HepG2 (cell line): ENCODE data around the gene ANTKMT. TPM values are rescaled to one million over a fixed set of nuclear protein-coding genes. Genes with fewer than 3 reads are reported as not detected.

Experiments used
- ATAC-seq: fragments of 200-7000 bp; cut with Tn5 transposase; 3 replicates; pipeline ENCODE4 v1.9.1; 2020; ENCODE audit warnings: mild to moderate bottlenecking, moderate library complexity
- BruUV-seq: library from RNA; stranded (reverse); fragments of 400-500 nt; replicated peaks from 2 replicates; lab custom pipeline; 2021; lab: Mats Ljungman, UMichigan
- CTCF ChIA-PET: fragments of 300-600 bp; formaldehyde crosslinking; extraction: SDS; loops from one replicate; lab custom pipeline; 2021; ENCODE audit warnings: low total read pairs, inconsistent platforms, low intra/inter-chr PET ratio; lab: Yijun Ruan, JAX
- POLR2A ChIA-PET: fragments of 350-600 bp; sonication (Branson Sonifier 250); formaldehyde crosslinking; loops from one replicate; lab custom pipeline; 2020; ENCODE audit warnings: antibody characterized with exemption, inconsistent platforms; lab: Yijun Ruan, JAX
- DNase-seq: peaks from one replicate; pipeline ENCODE4 v3.0.0-alpha.2; 2015; ENCODE audit warnings: low spot score
- FAIRE-seq: peaks from 3 replicates; lab custom pipeline; 2011; peaks lifted over from hg19 to GRCh38; lab: Jason Lieb, UNC
- H2AFZ ChIP-seq: one replicate; pipeline ENCODE4 v1.6.1; 2011; ENCODE audit warnings: low read length, inconsistent platforms
- H3K27ac ChIP-seq: fragments of 300-600 bp; 3 replicates; pipeline ENCODE4 v1.8.0; 2011; ENCODE audit warnings: mixed run types, mild to moderate bottlenecking, mixed read lengths, low read length, inconsistent platforms; ENCODE audit not compliant: insufficient read depth; ENCODE audit errors: extremely low read length
- H3K27me3 ChIP-seq, 2 experiments: fragments of 200-600 bp in 1 of 2; 2 replicates in 1 of 2; 3 replicates in 1 of 2; pipeline versions ENCODE4 v1.6.0 to v1.8.0; 2011; ENCODE audit warnings: low read length in 2 of 2, mild to moderate bottlenecking in 2 of 2, moderate library complexity in 2 of 2, inconsistent platforms in 1 of 2; ENCODE audit not compliant: insufficient read depth in 2 of 2, control insufficient read depth in 1 of 2
- H3K36me3 ChIP-seq, 2 experiments: fragments of 200-600 bp in 1 of 2; replicated peaks in 1 of 2; 2 replicates in 1 of 2; 3 replicates in 1 of 2; pipeline versions ENCODE4 v1.5.1 to v1.8.0; 2011; ENCODE audit warnings: low read length in 2 of 2, inconsistent platforms in 1 of 2; ENCODE audit not compliant: insufficient read depth in 2 of 2, control insufficient read depth in 1 of 2
- H3K4me1 ChIP-seq: 2 replicates; pipeline ENCODE4 v1.5.1; 2012; ENCODE audit warnings: low read length, inconsistent platforms; ENCODE audit not compliant: insufficient read depth
- H3K4me2 ChIP-seq: 2 replicates; pipeline ENCODE4 v1.6.0; 2011; ENCODE audit warnings: low read depth, low read length, inconsistent platforms
- H3K4me3 ChIP-seq, 3 experiments: fragments of 200-600 bp in 1 of 3; sonication (generic), shearing (Covaris generic) in 1 of 3; replicated peaks in 1 of 3; 2 replicates each; pipeline ENCODE4 v1.5.1; 2011 to 2016; ENCODE audit warnings: low read length in 3 of 3, inconsistent platforms in 2 of 3, low read depth in 2 of 3, mild to moderate bottlenecking in 2 of 3, control low read depth in 1 of 3, mixed read lengths in 1 of 3; ENCODE audit not compliant: insufficient read depth in 1 of 3
- H3K79me2 ChIP-seq: one replicate; pipeline ENCODE4 v1.6.1; 2011; ENCODE audit warnings: low read length, inconsistent platforms; ENCODE audit not compliant: insufficient read depth
- H3K9ac ChIP-seq: 2 replicates; pipeline ENCODE4 v1.6.0; 2011; ENCODE audit warnings: mild to moderate bottlenecking, low read depth, low read length, inconsistent platforms; ENCODE audit not compliant: insufficient read depth
- H3K9me3 ChIP-seq: 2 replicates; pipeline ENCODE4 v1.5.1; 2012; ENCODE audit warnings: mild to moderate bottlenecking, low read length
- H4K20me1 ChIP-seq: 2 replicates; pipeline ENCODE4 v1.6.0; 2011; ENCODE audit warnings: inconsistent platforms, mild to moderate bottlenecking, low read length, moderate library complexity; ENCODE audit not compliant: insufficient read depth
- BORCS8-MEF2B ChIP-seq: sonication (generic); formaldehyde crosslinking; IDR thresholded peaks from 2 replicates; pipeline ENCODE4 v1.8.0; 2022; ENCODE audit warnings: mild to moderate bottlenecking, missing genetic modification reagents
- CC2D1A ChIP-seq: sonication (generic); formaldehyde crosslinking; IDR thresholded peaks from 2 replicates; pipeline ENCODE4 v1.8.1; 2023; ENCODE audit warnings: mild to moderate bottlenecking, missing genetic modification reagents
- DR1 ChIP-seq: sonication (generic); formaldehyde crosslinking; IDR thresholded peaks from 2 replicates; pipeline ENCODE4 v1.8.0; 2021; ENCODE audit warnings: mild to moderate bottlenecking, missing genetic modification reagents, inconsistent platforms
- EED ChIP-seq: sonication (generic); formaldehyde crosslinking; IDR thresholded peaks from 2 replicates; pipeline ENCODE4 v1.5.0; 2020; ENCODE audit warnings: mild to moderate bottlenecking, missing genetic modification reagents
- MEF2D ChIP-seq: sonication (generic); formaldehyde crosslinking; IDR thresholded peaks from 2 replicates; pipeline ENCODE4 v1.5.1; 2020; ENCODE audit warnings: mild to moderate bottlenecking, missing genetic modification reagents
- MIER2 ChIP-seq: IDR thresholded peaks from 2 replicates; pipeline ENCODE4 v1.6.1; 2016; ENCODE audit warnings: missing biosample characterization, missing genetic modification reagents
- MYC ChIP-seq: sonication (generic); formaldehyde crosslinking; IDR thresholded peaks from 2 replicates; pipeline ENCODE4 v1.9.0; 2021; ENCODE audit warnings: missing genetic modification reagents, borderline replicate concordance
- PRMT3 ChIP-seq: sonication (generic); formaldehyde crosslinking; IDR thresholded peaks from 2 replicates; pipeline ENCODE4 v1.8.1; 2022; ENCODE audit warnings: low read depth, mild to moderate bottlenecking, moderate library complexity, missing genetic modification reagents, borderline replicate concordance
- TRIM24 ChIP-seq: sonication (generic); formaldehyde crosslinking; IDR thresholded peaks from 2 replicates; pipeline ENCODE4 v1.8.0; 2022; ENCODE audit warnings: mild to moderate bottlenecking, missing genetic modification reagents
- TSC22D2 ChIP-seq: sonication (generic); formaldehyde crosslinking; IDR thresholded peaks from 2 replicates; pipeline ENCODE4 v1.5.1; 2020; ENCODE audit warnings: missing genetic modification reagents, mild to moderate bottlenecking, borderline replicate concordance
- ZBTB7B ChIP-seq: sonication (generic); formaldehyde crosslinking; IDR thresholded peaks from 2 replicates; pipeline ENCODE4 v1.4.0; 2020; ENCODE audit warnings: missing genetic modification reagents
- ZNF263 ChIP-seq: sonication (generic); formaldehyde crosslinking; IDR thresholded peaks from 2 replicates; pipeline ENCODE4 v1.4.0; 2020; ENCODE audit warnings: missing genetic modification reagents
- ZNF264 ChIP-seq: sonication (generic); formaldehyde crosslinking; IDR thresholded peaks from 2 replicates; pipeline ENCODE4 v1.4.0; 2020; ENCODE audit warnings: missing genetic modification reagents
- ZNF512B ChIP-seq: sonication (generic); formaldehyde crosslinking; IDR thresholded peaks from 2 replicates; pipeline ENCODE4 v1.5.1; 2020; ENCODE audit warnings: missing genetic modification reagents, mild to moderate bottlenecking, borderline replicate concordance
- ZNF550 ChIP-seq: sonication (generic); formaldehyde crosslinking; IDR thresholded peaks from 2 replicates; pipeline ENCODE4 v1.4.0; 2020; ENCODE audit warnings: mild to moderate bottlenecking, missing genetic modification reagents, borderline replicate concordance
- ZNF563 ChIP-seq: sonication (generic); formaldehyde crosslinking; IDR thresholded peaks from 2 replicates; pipeline ENCODE4 v1.8.0; 2022; ENCODE audit warnings: mild to moderate bottlenecking, moderate library complexity, missing genetic modification reagents
- ZNF569 ChIP-seq: sonication (generic); formaldehyde crosslinking; IDR thresholded peaks from 2 replicates; pipeline ENCODE4 v1.5.0; 2020; ENCODE audit warnings: mild to moderate bottlenecking, missing genetic modification reagents, moderate library complexity, borderline replicate concordance
- WGBS: methylation state at CpG from one replicate; pipeline ENCODE4 v1.1.6; 2017; ENCODE audit warnings: low lambda C conversion rate; 5-methylcytosine and 5-hydroxymethylcytosine counted together
- in situ Hi-C: cut with HindIII; loops from 2 replicates; pipeline ENCODE4 v1.10.0; 2017; ENCODE audit warnings: low pct_unique_long_range_greater_than_20kb; ENCODE audit not compliant: extremely low pct_ligation_motif_present
- intact Hi-C: fragments of 100-400 bp; cut with micrococcal nuclease; formaldehyde crosslinking; loops from one replicate; pipeline ENCODE4 v1.10.0; 2022; ENCODE audit not compliant: unreplicated experiment
- polyA plus RNA-seq, 8 experiments: library from polyadenylated mRNA; depleted of rRNA in 3 of 8; stranded (reverse) in 7 of 8; unstranded in 1 of 8; fragments of >200 nt; fragmentation: Illumina TruSeq in 4 of 8; extraction: Trizol in 4 of 8; gene quantifications; 2 replicates each; pipeline versions ENCODE4 v1.2.1 to v1.2.3, GENCODE V29; 2011 to 2016; ENCODE audit warnings: low read depth in 4 of 8, missing spikeins in 1 of 8, mixed read lengths in 1 of 8; ENCODE audit not compliant: insufficient read depth in 1 of 8
- total RNA-seq, 5 experiments: library from RNA; depleted of rRNA; stranded (reverse); fragments of >200 nt; fragmentation: Illumina TruSeq; extraction: Trizol; gene quantifications; 2 replicates each; pipeline ENCODE4 v1.2.3, GENCODE V29; 2016; ENCODE audit warnings: low read depth in 1 of 5

Gene ANTKMT
- total and polyA plus RNA-seq, 2 of the 13 experiments (the other 11 are each of a cell fraction or from before 2014, with no cell fraction given): 7.5 to 47.8 TPM

- TF ChIP-seq DR1 (CRISPR knock-in tag) (no peak), ZNF263 (CRISPR knock-in tag) (0 out of 2 replicates have a peak, but pooled peaks have one; percentile 12)
- TF ChIP-seq, all 625 proteins: peak for 2
Observed at GRCh38 chr16:760065-760464, 39.1 kb downstream of the ANTKMT start (continued).

GRCh38 chr16:760545-761343 is 39.8 kb downstream of the ANTKMT start, which contains the start of gene MSLN:
Gene MSLN, plus strand, starts transcription at chr16:760734. Its CDS starts 1,947 bp downstream, at chr16:762681.
- H3K27me3 ChIP-seq: peaks cover 3 to 17% of the 10 kb centered on the region in 2 experiments; a peak in 4 of 5 replicates
- no peaks in the 10 kb centered on the region for H4K20me1 ChIP-seq
- H3K79me2 ChIP-seq: no peaks in the 10 kb centered on the region
- H2AFZ ChIP-seq: no peak within 1 kb of the TSS
- H3K9ac ChIP-seq: peak within 1 kb of the TSS; percentile 19; the same call in 1 of the 2 replicates
- ChIA-PET CTCF (no interaction called here), POLR2A (interaction anchor here (0.8 to 2.0 kb wide), 14 partner anchors 9 to 66 kb away, joined by 3 to 18 read pairs (median 4); partner anchors contain the start of genes ANTKMT, CCDC78, CHTF18 and CIAO3)
- ATAC-seq: peak; percentile 76
- H3K4me1 ChIP-seq: peaks cover 32% of the 10 kb centered on the region
- H3K4me3 ChIP-seq: peak within 1 kb of the TSS; percentile 40 to 68 (median 41); a peak in 5 of 6 replicates
- BruUV-seq: TSS peak; percentile 50
- 8% methylated on average over 11 of the region's 37 CpGs for WGBS
- intact Hi-C loops (no loop called here), in situ Hi-C loops (no loop called here)
- H3K27ac ChIP-seq: no peak within 1 kb of the TSS
- FAIRE-seq: no peak
- no peaks in the 10 kb centered on the region for H3K36me3 ChIP-seq
- DNase-seq: peak; percentile 61
- peak within 1 kb of the TSS; percentile 84 for H3K4me2 ChIP-seq
- H3K9me3 ChIP-seq: no peaks in the 10 kb centered on the region
- peak; percentile 37 for TF ChIP-seq ZBTB7B (CRISPR knock-in tag)
- TF ChIP-seq ZNF569 (CRISPR knock-in tag): no peak
- 0 out of 2 replicates have a peak, but pooled peaks have one; percentile 22 for TF ChIP-seq BORCS8-MEF2B (CRISPR knock-in tag)
- peak; percentile 59; the same call in 1 of the 2 replicates for TF ChIP-seq ZNF512B
- no peak for TF ChIP-seq MEF2D (CRISPR knock-in tag)
- no peak for TF ChIP-seq CC2D1A (CRISPR knock-in tag)
- no peak for TF ChIP-seq TSC22D2 (CRISPR knock-in tag)
- no peak for TF ChIP-seq EED (CRISPR knock-in tag)
- peak; percentile 42; the same call in 1 of the 2 replicates for TF ChIP-seq MYC (CRISPR knock-in tag)
- no peak for TF ChIP-seq ZNF264 (CRISPR knock-in tag)
- TF ChIP-seq ZNF563 (CRISPR knock-in tag): peak; percentile 69; the same call in 1 of the 2 replicates
- no peak for TF ChIP-seq PRMT3 (CRISPR knock-in tag)
- no peak for TF ChIP-seq ZNF550 (CRISPR knock-in tag)
- no peak for TF ChIP-seq MIER2 (CRISPR knock-in tag)
- no peak for TF ChIP-seq TRIM24 (CRISPR knock-in tag)
